A673 (cell line): ENCODE results near the gene GJC2. TPM values are rescaled to one million over a fixed set of nuclear protein-coding genes. Genes with fewer than 3 reads are reported as not detected.
"Not testable (repeated sequence)": the region's sequence is repeated elsewhere in the genome, so short reads cannot be mapped to it uniquely, and the experiment has no call there.

Experiments used
- BruUV-seq: library from RNA; stranded (reverse); fragments of 400-500 nt; replicated peaks from 2 replicates; lab custom pipeline; 2021; lab: Mats Ljungman, UMichigan
- CTCF ChIA-PET: fragments of 300-600 bp; sonication (Branson Sonifier 250); formaldehyde crosslinking; loops from one replicate; lab custom pipeline; 2022; ENCODE audit warnings: antibody characterized with exemption; lab: Charles Lee
- POLR2A ChIA-PET: fragments of 300-600 bp; sonication (Branson Sonifier 250); formaldehyde crosslinking; loops from one replicate; lab custom pipeline; 2022; ENCODE audit warnings: antibody characterized with exemption; ENCODE audit not compliant: low non-redundant PET; lab: Charles Lee
- DNase-seq: peaks from one replicate; pipeline ENCODE4 v3.0.0-alpha.2; 2015; ENCODE audit warnings: low spot score
- H3K27ac ChIP-seq: fragments of 200-600 bp; sonication (generic); 2 replicates; pipeline ENCODE4 v1.5.1; 2016; ENCODE audit warnings: mixed run types, low read depth, mild to moderate bottlenecking, mixed read lengths, antibody characterized with exemption, low read length; ENCODE audit not compliant: poor library complexity, severe bottlenecking
- H3K27me3 ChIP-seq: fragments of 200-600 bp; sonication (generic); replicated peaks from 2 replicates; pipeline ENCODE4 v1.6.1; 2017; ENCODE audit warnings: mixed run types, low read depth, mild to moderate bottlenecking, mixed read lengths, antibody characterized with exemption, low read length; ENCODE audit not compliant: insufficient read depth, poor library complexity
- H3K36me3 ChIP-seq: fragments of 200-600 bp; sonication (generic); 2 replicates; pipeline ENCODE4 v1.6.1; 2016; ENCODE audit warnings: mixed run types, mild to moderate bottlenecking, mixed read lengths, antibody characterized with exemption, low read length; ENCODE audit not compliant: insufficient read depth, poor library complexity, severe bottlenecking
- H3K4me1 ChIP-seq: fragments of 200-600 bp; sonication (generic); 2 replicates; pipeline ENCODE4 v1.6.1; 2017; ENCODE audit warnings: mixed run types, mild to moderate bottlenecking, mixed read lengths, antibody characterized with exemption, low read length; ENCODE audit not compliant: insufficient read depth, poor library complexity, severe bottlenecking
- H3K4me3 ChIP-seq: fragments of 200-600 bp; sonication (generic); 2 replicates; pipeline ENCODE4 v1.5.1; 2016; ENCODE audit warnings: low read depth, mixed run types, mild to moderate bottlenecking, mixed read lengths, low read length; ENCODE audit not compliant: poor library complexity, severe bottlenecking
- H3K9me3 ChIP-seq: fragments of 200-600 bp; sonication (generic); 2 replicates; pipeline ENCODE4 v1.6.1; 2016; ENCODE audit warnings: mixed run types, low read depth, mild to moderate bottlenecking, mixed read lengths, antibody characterized with exemption, low read length; ENCODE audit not compliant: poor library complexity, severe bottlenecking
- EZH2 ChIP-seq: fragments of 200-600 bp; sonication (generic); IDR thresholded peaks from 2 replicates; pipeline ENCODE4 v1.6.1; 2017; ENCODE audit warnings: borderline replicate concordance, low read depth, mild to moderate bottlenecking, mixed read lengths, antibody characterized with exemption, low read length; ENCODE audit not compliant: poor library complexity, severe bottlenecking
- intact Hi-C: fragments of 100-400 bp; cut with micrococcal nuclease; formaldehyde crosslinking; loops from one replicate; pipeline ENCODE4 v1.10.0; 2022; ENCODE audit not compliant: unreplicated experiment
- total RNA-seq: library from RNA; stranded (reverse); gene quantifications from 2 replicates; pipeline ENCODE4 v1.2.3, GENCODE V29; 2021
- TF ChIP-seq, protein P1 (sequence below): fragments of 300-800, 200-600 bp; sonication (generic); conservative IDR thresholded peaks from 2 replicates; pipeline ENCODE4 v1.5.1; 2017; ENCODE audit warnings: low read depth, mild to moderate bottlenecking, antibody characterized with exemption, low read length, moderate library complexity, mixed read lengths

The GJC2 gene
- total RNA-seq, 1 experiment from 2014 or later: 0.97 TPM

DNA sequence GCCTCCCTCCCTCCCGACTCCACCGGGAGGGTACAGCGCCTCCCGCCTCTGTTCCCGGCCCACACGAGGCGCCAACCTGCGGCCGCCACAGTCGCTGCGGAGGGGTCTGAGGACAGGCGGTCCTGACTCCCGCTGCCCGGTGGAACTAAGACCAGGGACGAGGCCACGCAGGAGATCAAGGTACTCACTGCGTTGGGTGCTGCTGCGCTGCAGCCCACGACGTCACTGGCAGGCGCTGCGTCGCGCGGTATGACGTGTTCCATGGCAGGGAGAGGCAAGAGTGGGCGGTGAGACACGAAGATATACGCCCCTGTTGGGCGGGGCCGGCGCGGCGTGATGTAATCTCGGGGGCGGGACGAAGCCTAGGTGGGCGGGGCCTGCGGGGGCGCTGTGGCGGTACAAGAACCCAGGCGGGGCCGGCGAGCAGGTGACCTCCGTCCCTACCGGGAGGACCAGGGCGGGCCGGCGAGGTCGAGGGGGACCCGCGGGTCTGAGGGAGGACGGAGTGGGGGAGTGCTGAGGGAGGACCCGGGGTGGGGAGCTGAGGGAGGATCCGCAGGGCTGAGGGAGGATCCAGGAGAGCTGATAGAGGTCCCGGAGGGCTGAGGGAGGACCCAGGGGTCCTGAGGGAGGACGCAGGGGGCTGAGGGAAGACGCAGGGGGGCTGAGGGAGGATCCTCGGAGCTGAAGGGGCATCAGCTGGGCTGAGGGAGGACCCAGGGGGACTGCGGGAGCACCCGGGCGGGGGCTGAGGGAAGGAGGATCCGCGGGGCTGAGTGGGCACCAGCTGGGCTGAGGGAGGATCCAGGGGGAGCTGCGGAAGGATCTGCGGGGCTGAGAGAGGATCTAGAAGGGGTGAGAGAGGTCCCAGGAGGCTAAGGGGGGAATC lies 40.4 kb upstream of the GJC2 start, which contains the start of gene MRPL55:
TSS of gene MRPL55 (minus strand) at position 227 of the 889 bp plus-strand sequence. CDS start 1,039 bp downstream, outside the sequence.
- Histone ChIP-seq H3K4me1 (peaks cover 5% of the 10 kb centered on the region), H3K4me3 (peak within 1 kb of the TSS; percentile 87), H3K36me3 (peaks cover 9% of the 10 kb centered on the region), H3K27ac (peak within 1 kb of the TSS; percentile 84), H3K27me3 (no peaks in the 10 kb centered on the region), H3K9me3 (no peaks in the 10 kb centered on the region)
- TF ChIP-seq EZH2: no peak
- TF ChIP-seq, protein P1, sequence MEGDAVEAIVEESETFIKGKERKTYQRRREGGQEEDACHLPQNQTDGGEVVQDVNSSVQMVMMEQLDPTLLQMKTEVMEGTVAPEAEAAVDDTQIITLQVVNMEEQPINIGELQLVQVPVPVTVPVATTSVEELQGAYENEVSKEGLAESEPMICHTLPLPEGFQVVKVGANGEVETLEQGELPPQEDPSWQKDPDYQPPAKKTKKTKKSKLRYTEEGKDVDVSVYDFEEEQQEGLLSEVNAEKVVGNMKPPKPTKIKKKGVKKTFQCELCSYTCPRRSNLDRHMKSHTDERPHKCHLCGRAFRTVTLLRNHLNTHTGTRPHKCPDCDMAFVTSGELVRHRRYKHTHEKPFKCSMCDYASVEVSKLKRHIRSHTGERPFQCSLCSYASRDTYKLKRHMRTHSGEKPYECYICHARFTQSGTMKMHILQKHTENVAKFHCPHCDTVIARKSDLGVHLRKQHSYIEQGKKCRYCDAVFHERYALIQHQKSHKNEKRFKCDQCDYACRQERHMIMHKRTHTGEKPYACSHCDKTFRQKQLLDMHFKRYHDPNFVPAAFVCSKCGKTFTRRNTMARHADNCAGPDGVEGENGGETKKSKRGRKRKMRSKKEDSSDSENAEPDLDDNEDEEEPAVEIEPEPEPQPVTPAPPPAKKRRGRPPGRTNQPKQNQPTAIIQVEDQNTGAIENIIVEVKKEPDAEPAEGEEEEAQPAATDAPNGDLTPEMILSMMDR: peak; percentile 40; the same call in 1 of the 2 replicates
- peak; percentile 97 for DNase-seq
- POLR2A ChIA-PET: no interaction called here
- BruUV-seq: no TSS peak
- CTCF ChIA-PET: interaction anchor here (0.7 kb wide), 1 partner anchor 1121 kb away, joined by 5 read pairs; no protein-coding TSS in a partner anchor
- intact Hi-C loops: loop anchor here (1.0 kb wide), 1 partner anchor 31 kb away; the partner anchor contains the start of gene GUK1

DNA sequence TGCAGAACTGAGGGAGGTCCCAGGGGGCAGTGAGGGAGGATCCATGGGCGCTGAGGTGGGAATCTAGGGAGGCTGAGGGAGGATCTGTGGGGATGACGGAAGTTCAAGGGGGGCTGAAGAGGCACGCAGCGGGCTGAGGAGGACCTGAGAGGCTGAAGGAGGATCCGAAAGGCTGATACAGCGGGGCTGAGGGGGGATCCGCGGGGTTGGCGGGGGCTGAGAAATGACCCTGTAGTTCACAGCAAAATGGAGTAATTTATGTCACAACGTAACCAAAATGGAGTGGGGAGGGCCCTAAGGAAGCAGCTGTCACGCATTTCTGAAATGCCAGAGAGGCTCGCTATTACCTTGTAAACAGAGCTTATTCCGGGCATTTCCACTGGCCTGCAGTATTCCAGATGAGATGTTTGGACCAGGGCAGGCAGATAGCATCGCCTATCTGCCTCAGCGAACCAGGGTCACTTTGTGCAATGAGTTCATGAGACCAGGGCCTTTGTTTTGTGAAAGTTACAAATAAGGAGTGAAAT lies 39.7 kb upstream of the GJC2 start:
- BruUV-seq: no TSS peak
- Histone ChIP-seq H3K4me3 (peak overlapping the region; percentile 87), H3K36me3 (peaks cover 9% of the 10 kb centered on the region), H3K4me1 (peaks cover 5% of the 10 kb centered on the region), H3K27ac (peak overlapping the region; percentile 84), H3K9me3 (no peaks in the 10 kb centered on the region), H3K27me3 (no peaks in the 10 kb centered on the region)
- POLR2A ChIA-PET: no interaction called here
- CTCF ChIA-PET: interaction anchor here (0.7 kb wide), 1 partner anchor 1120 kb away, joined by 5 read pairs; no protein-coding TSS in a partner anchor
- intact Hi-C loops: loop anchor here (1.0 kb wide), 1 partner anchor 30 kb away; the partner anchor contains the start of gene GUK1
- TF ChIP-seq, protein P1: no peak
- no peak for TF ChIP-seq EZH2
- DNase-seq: no peak

DNA sequence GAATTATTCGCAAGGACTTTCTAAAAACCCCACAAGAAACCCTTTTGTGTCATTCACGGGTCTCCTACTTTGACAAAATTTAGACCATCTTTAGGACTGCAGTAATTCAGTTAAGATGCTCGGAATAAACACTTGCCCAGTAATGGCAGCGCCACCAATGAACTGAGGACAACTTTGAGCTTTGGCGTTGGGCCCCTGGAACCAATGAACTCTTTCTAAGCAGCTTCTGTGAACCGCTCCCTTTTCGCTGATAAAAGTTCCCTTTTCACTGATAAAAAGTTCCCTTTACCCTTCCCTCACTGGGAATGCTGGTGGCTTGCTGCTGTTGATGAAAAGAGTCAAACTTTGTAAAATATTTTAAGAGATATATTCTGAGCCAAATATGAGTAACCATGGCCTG lies 39.2 kb upstream of the GJC2 start:
- intact Hi-C loops: no loop called here
- no TSS peak for BruUV-seq
- peaks cover 5% of the 10 kb centered on the region for H3K4me1 ChIP-seq
- H3K27me3 ChIP-seq: no peaks in the 10 kb centered on the region
- TF ChIP-seq, protein P1: no peak
- no peak for TF ChIP-seq EZH2
- POLR2A ChIA-PET: no interaction called here
- no peak overlapping the region for H3K4me3 ChIP-seq
- CTCF ChIA-PET: no interaction called here
- DNase-seq: no peak
- no peak overlapping the region for H3K27ac ChIP-seq
- no peaks in the 10 kb centered on the region for H3K9me3 ChIP-seq
- H3K36me3 ChIP-seq: peaks cover 9% of the 10 kb centered on the region

DNA sequence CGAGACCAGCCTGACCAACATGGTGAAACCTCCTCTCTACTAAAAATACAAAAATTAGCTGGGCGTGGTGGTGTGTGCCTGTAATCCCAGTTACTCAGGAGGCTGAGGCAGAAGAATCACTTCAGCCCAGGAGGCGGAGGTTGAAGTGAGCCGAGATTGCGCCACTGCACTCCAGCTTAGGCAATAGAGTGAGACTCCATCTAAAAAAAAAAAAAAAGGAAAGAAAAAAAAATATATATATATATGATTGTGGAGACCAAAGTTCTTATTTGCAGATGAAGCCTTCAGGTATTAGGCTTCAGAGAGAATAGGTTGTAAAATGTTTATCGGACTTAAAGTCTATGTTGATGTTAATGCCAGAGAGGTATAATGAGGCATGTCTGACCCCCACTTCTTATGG lies 38.4 kb upstream of the GJC2 start:
- BruUV-seq, CTCF ChIA-PET, intact Hi-C loops, H3K27me3 ChIP-seq, H3K9me3 ChIP-seq, H3K36me3 ChIP-seq, DNase-seq, POLR2A ChIA-PET, H3K4me3 ChIP-seq, H3K27ac ChIP-seq, H3K4me1 ChIP-seq: not testable (repeated sequence)
